Measurements from ENCODE around the gene C2CD4C.

GRCh38 chr19:424546-424945 lies 15.6 kb upstream of the C2CD4C start:
- TF ChIP-seq CTCF (IDR thresholded peaks at IDR 0.05) (no peak), POLR2A (IDR thresholded peaks at IDR 0.05) (no peak)
